ENCODE data around the gene TRIM64.
"Not testable (repeated sequence)": the region's sequence is repeated elsewhere in the genome, so short reads cannot be mapped to it uniquely, and the experiment has no call there.

The TRIM64 gene, protein sequence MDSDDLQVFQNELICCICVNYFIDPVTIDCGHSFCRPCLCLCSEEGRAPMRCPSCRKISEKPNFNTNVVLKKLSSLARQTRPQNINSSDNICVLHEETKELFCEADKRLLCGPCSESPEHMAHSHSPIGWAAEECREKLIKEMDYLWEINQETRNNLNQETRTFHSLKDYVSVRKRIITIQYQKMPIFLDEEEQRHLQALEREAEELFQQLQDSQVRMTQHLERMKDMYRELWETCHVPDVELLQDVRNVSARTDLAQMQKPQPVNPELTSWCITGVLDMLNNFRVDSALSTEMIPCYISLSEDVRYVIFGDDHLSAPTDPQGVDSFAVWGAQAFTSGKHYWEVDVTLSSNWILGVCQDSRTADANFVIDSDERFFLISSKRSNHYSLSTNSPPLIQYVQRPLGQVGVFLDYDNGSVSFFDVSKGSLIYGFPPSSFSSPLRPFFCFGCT

DNA sequence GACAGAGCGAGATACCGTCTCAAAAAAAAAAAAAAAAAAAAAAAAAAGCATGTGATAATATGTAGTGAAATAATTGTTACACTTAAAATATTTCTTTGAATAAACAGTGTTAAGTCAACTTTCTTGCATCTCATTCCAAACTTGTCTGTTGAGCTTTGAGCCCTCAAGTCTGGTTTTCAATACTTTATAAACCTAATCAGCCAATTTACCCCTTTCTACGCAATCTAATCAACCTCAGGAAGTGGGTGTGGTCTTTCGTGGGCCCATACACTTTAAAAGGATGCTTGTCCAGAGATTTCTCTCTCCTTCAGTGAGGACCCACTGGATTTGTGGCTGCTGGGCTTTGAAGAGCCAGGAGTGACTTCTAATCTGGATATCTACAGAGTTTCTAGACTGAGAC is at the start of gene TRIM64:
Gene TRIM64 (plus strand): TSS at position 301 of the 400 bp plus-strand sequence. CDS start 2,467 bp downstream, outside the sequence.
- not testable (repeated sequence) for H3K4me3 ChIP-seq (ENCODE audit: low read depth, low read length)

DNA sequence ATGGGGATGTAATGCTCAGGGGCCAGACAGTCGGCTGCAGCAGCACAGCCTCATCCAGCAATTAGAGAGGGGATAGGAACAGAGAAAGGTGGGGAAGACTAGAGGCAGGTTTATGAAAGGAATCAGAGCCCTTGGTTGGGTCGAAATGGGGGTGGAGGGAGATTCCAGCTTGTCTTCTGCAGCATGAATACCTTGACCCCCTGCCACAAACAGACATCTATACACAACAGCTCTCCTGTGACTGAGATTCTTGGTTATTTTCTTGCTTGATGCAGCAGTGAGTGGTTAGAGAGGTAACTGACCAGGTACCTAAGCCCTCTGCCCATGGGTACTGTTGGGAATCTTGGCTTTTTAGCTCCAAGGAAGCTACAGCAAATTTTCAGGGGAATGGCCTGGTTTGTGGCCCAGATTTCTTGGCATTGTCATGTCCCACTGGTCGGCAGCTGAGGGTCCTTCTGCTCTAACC is 43.6 kb upstream of the TRIM64 start, which contains the start of gene TRIM49D1:
Gene TRIM49D1 (minus strand): TSS at position 51 of the 466 bp plus-strand sequence. CDS start 4,535 bp downstream, outside the sequence.
- no peak within 1 kb of the TSS for H3K4me3 ChIP-seq (ENCODE audit: low read depth, low read length)
- TF ChIP-seq, protein P1, sequence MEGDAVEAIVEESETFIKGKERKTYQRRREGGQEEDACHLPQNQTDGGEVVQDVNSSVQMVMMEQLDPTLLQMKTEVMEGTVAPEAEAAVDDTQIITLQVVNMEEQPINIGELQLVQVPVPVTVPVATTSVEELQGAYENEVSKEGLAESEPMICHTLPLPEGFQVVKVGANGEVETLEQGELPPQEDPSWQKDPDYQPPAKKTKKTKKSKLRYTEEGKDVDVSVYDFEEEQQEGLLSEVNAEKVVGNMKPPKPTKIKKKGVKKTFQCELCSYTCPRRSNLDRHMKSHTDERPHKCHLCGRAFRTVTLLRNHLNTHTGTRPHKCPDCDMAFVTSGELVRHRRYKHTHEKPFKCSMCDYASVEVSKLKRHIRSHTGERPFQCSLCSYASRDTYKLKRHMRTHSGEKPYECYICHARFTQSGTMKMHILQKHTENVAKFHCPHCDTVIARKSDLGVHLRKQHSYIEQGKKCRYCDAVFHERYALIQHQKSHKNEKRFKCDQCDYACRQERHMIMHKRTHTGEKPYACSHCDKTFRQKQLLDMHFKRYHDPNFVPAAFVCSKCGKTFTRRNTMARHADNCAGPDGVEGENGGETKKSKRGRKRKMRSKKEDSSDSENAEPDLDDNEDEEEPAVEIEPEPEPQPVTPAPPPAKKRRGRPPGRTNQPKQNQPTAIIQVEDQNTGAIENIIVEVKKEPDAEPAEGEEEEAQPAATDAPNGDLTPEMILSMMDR (IDR thresholded peaks at IDR 0.05; ENCODE audit: borderline replicate concordance, insufficient read depth, low read depth, low read length): no peak

DNA sequence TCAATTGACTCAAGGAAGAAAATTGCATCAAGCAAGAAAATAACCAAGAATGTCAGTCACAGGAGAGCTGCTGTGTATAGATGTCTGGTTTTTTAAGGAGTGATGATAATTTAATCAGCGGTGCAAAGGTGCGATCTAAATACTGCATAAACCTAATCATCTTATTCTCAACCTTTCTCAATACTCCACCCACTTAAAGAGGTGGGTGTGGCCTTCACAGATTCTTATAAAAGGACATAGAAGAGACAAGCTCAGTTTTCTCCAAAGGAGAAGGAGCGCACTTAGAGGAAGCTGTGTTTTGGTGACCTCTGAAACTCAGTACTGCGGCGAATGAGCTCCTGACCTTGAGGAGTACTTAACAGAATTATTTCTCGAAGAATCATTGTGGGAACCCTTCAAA is 42.1 kb upstream of the TRIM64 start, which contains the start of gene TRIM49D2:
Gene TRIM49D2 (plus strand): TSS at position 301 of the 400 bp plus-strand sequence. CDS start 2,698 bp downstream, outside the sequence.
- not testable (repeated sequence) for H3K4me3 ChIP-seq (ENCODE audit: low read depth, low read length)

DNA sequence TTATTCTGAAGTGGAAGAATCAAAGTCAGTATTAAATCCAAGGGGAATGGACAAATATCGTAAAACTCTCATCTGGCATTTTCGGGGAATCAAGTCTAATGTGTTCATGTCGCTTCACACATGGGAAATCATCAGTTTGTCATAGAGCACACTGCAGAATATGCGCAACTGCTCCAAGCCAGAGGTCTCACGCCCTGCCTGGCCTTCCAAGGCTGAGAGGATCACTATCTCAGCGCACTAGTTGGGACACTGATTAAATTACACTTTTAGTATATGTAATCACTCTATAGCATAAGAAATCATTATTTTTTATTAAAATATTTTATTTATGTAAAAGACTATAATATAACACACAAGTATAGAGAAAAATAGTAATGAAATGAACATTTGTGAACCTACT is 5.0 kb upstream of the TRIM64 start:
- not testable (repeated sequence) for H3K4me3 ChIP-seq (ENCODE audit: low read depth, low read length)

Data from GM12875 (cell line).